GM19467 (cell line): ENCODE results near the gene TCF7L2.
"Not testable (repeated sequence)": the region's sequence is repeated elsewhere in the genome, so short reads cannot be mapped to it uniquely, and the experiment has no call there.

ENCODE experiments used
- ATAC-seq: cut with Tn5 transposase; IDR thresholded peaks from one replicate; pipeline ENCODE4 v1.9.1; 2021; ENCODE audit warnings: mild to moderate bottlenecking, moderate library complexity; ENCODE audit not compliant: unreplicated experiment

Gene TCF7L2

GRCh38 chr10:113087165-113088029 is 137.3 kb downstream of the TCF7L2 start:
- ATAC-seq = no peak

GRCh38 chr10:113088194-113088593 is 138.1 kb downstream of the TCF7L2 start:
- no peak for ATAC-seq

GRCh38 chr10:113089551-113089950 is 139.5 kb downstream of the TCF7L2 start:
- ATAC-seq = no peak

GRCh38 chr10:113091920-113092319 is 141.9 kb downstream of the TCF7L2 start:
- ATAC-seq = no peak

GRCh38 chr10:113093188-113094113 is 143.4 kb downstream of the TCF7L2 start:
- peak; percentile 45 for ATAC-seq

- peak; percentile 57 for ATAC-seq
Measured at GRCh38 chr10:113094114-113094486, 144.1 kb downstream of the TCF7L2 start.

- ATAC-seq = no peak
Measured at GRCh38 chr10:113095419-113096127, 145.5 kb downstream of the TCF7L2 start.

- ATAC-seq = no peak
Measured at GRCh38 chr10:113096128-113096996, 146.3 kb downstream of the TCF7L2 start.

- ATAC-seq = no peak
Measured at GRCh38 chr10:113097036-113097435, 147.0 kb downstream of the TCF7L2 start.

GRCh38 chr10:113099431-113100183 is 149.6 kb downstream of the TCF7L2 start:
- no peak for ATAC-seq

- ATAC-seq = no peak
Measured at GRCh38 chr10:113100281-113100680, 150.2 kb downstream of the TCF7L2 start.

- no peak for ATAC-seq
Measured at GRCh38 chr10:113103131-113103840, 153.2 kb downstream of the TCF7L2 start.

GRCh38 chr10:113104047-113104446 is 154.0 kb downstream of the TCF7L2 start:
- no peak for ATAC-seq

- ATAC-seq = no peak
Measured at GRCh38 chr10:113108194-113108835, 158.3 kb downstream of the TCF7L2 start.

GRCh38 chr10:113108948-113109347 is 158.9 kb downstream of the TCF7L2 start:
- ATAC-seq = no peak

- not testable (repeated sequence) for ATAC-seq
Measured at GRCh38 chr10:113109482-113109881, 159.4 kb downstream of the TCF7L2 start.

- no peak for ATAC-seq
Measured at GRCh38 chr10:113111260-113111659, 161.2 kb downstream of the TCF7L2 start.
